ENCODE results near the gene FLNB.

GRCh38 chr3:58202917-58203360 is 194.7 kb downstream of the FLNB start:
- TF ChIP-seq EZH2 (IDR thresholded peaks at IDR 0.05; ENCODE audit: borderline replicate concordance) = no peak
- no peak for TF ChIP-seq CTCF (IDR thresholded peaks at IDR 0.05; ENCODE audit: poor library complexity)
- no peak for TF ChIP-seq EZH2phosphoT487 (IDR thresholded peaks at IDR 0.05; ENCODE audit: low read depth, severe bottlenecking, unreplicated experiment)

Data from hepatocyte (in vitro differentiated cells).